K562 (cell line): Measurements from ENCODE around the gene C16orf96. TPM values are rescaled to one million over a fixed set of nuclear protein-coding genes. Genes with fewer than 3 reads are reported as not detected.

ENCODE experiments used
- ATAC-seq: fragments of 200-7000 bp; cut with Tn5 transposase; 3 replicates; pipeline ENCODE4 v1.9.1; 2020; ENCODE audit warnings: moderate library complexity
- BruUV-seq: library from RNA; stranded (reverse); fragments of 400-500 nt; replicated peaks from 2 replicates; lab custom pipeline; 2021; lab: Mats Ljungman, UMichigan
- CTCF ChIA-PET: fragments of 300-600 bp; formaldehyde crosslinking; extraction: SDS; loops from one replicate; lab custom pipeline; 2021; ENCODE audit warnings: low intra/inter-chr PET ratio; lab: Yijun Ruan, JAX
- POLR2A ChIA-PET: fragments of 300-600, 350-650 bp; sonication (Branson Sonifier 250); formaldehyde crosslinking; extraction: SDS; loops from one replicate; lab custom pipeline; 2021; ENCODE audit warnings: antibody characterized with exemption, inconsistent platforms; lab: Yijun Ruan, JAX
- DNase-seq, 4 experiments: peaks; one replicate each; pipeline versions ENCODE4 v3.0.0 to v3.0.0-alpha.2; 2011 to 2018; ENCODE audit warnings: low spot score in 3 of 4, mixed read lengths in 3 of 4; ENCODE audit errors: extremely low read depth in 1 of 4
- FAIRE-seq: peaks from 2 replicates; lab custom pipeline; 2011; peaks lifted over from hg19 to GRCh38; lab: Jason Lieb, UNC
- H2AFZ ChIP-seq: 2 replicates; pipeline ENCODE4 v1.6.0; 2011; ENCODE audit warnings: low read depth, low read length, control low read depth, inconsistent platforms
- H3K27ac ChIP-seq: fragments of 200-600 bp; 3 replicates; pipeline ENCODE4 v1.8.0; 2011; ENCODE audit warnings: low read depth, mild to moderate bottlenecking, control low read depth, inconsistent platforms, low read length, moderate library complexity, mixed read lengths; ENCODE audit errors: extremely low read depth
- H3K27me3 ChIP-seq, 2 experiments: fragments of 300-600 bp in 1 of 2; 2 replicates in 1 of 2; 3 replicates in 1 of 2; pipeline versions ENCODE4 v1.6.0 to v1.8.0; 2011; ENCODE audit warnings: inconsistent platforms in 2 of 2, low read length in 2 of 2, mild to moderate bottlenecking in 1 of 2, mixed read lengths in 1 of 2, moderate library complexity in 1 of 2; ENCODE audit not compliant: control insufficient read depth in 2 of 2, insufficient read depth in 2 of 2
- H3K36me3 ChIP-seq: fragments of 300-600 bp; 3 replicates; pipeline ENCODE4 v1.8.0; 2011; ENCODE audit warnings: mild to moderate bottlenecking, low read length, inconsistent platforms; ENCODE audit not compliant: control insufficient read depth, insufficient read depth
- H3K4me1 ChIP-seq, 2 experiments: fragments of 200-600 bp in 1 of 2; replicated peaks in 1 of 2; 2 replicates in 1 of 2; 3 replicates in 1 of 2; pipeline versions ENCODE4 v1.5.1 to v1.8.0; 2011; ENCODE audit warnings: inconsistent platforms in 2 of 2, low read length in 2 of 2, mild to moderate bottlenecking in 1 of 2, mixed read lengths in 1 of 2, moderate library complexity in 1 of 2; ENCODE audit not compliant: control insufficient read depth in 2 of 2, insufficient read depth in 2 of 2
- H3K4me2 ChIP-seq: 2 replicates; pipeline ENCODE4 v1.6.1; 2011; ENCODE audit warnings: low read length, control low read depth, inconsistent platforms, mixed read lengths; ENCODE audit not compliant: insufficient read depth
- H3K4me3 ChIP-seq: fragments of 200-600 bp; sonication (generic), shearing (Covaris generic); 2 replicates; pipeline ENCODE4 v1.5.1; 2016; ENCODE audit warnings: control low read depth, inconsistent platforms
- H3K79me2 ChIP-seq: fragments of 200-600 bp; 3 replicates; pipeline ENCODE4 v1.8.0; 2011; ENCODE audit warnings: low read length, inconsistent platforms; ENCODE audit not compliant: control insufficient read depth, insufficient read depth
- H3K9ac ChIP-seq, 2 experiments: 2 replicates each; pipeline versions ENCODE4 v1.6.0 to v1.6.1; 2011; ENCODE audit warnings: low read depth in 2 of 2, low read length in 2 of 2, control low read depth in 1 of 2, inconsistent platforms in 1 of 2, mild to moderate bottlenecking in 1 of 2, mixed read lengths in 1 of 2; ENCODE audit not compliant: insufficient read depth in 1 of 2
- H3K9me1 ChIP-seq: one replicate; pipeline ENCODE4 v1.6.0; 2011; ENCODE audit warnings: inconsistent platforms, mild to moderate bottlenecking, low read length, moderate library complexity; ENCODE audit not compliant: control insufficient read depth, insufficient read depth
- H3K9me3 ChIP-seq: replicated peaks from 2 replicates; pipeline ENCODE4 v1.5.1; 2011; ENCODE audit warnings: low read depth, low read length, inconsistent platforms; ENCODE audit not compliant: control insufficient read depth, insufficient read depth
- H4K20me1 ChIP-seq: replicated peaks from 2 replicates; pipeline ENCODE4 v1.6.1; 2011; ENCODE audit warnings: low read length, inconsistent platforms, mixed read lengths; ENCODE audit not compliant: control insufficient read depth, insufficient read depth
- COPS2 ChIP-seq: fragments of 450-650 bp; conservative IDR thresholded peaks from 2 replicates; pipeline ENCODE4 v1.6.1; 2016; ENCODE audit warnings: mild to moderate bottlenecking, moderate library complexity
- IRF2 ChIP-seq: sonication (generic); formaldehyde crosslinking; IDR thresholded peaks from 2 replicates; pipeline ENCODE4 v1.8.1; 2022; ENCODE audit warnings: mild to moderate bottlenecking, missing genetic modification reagents
- KDM5B ChIP-seq: fragments of 200-600 bp; sonication (generic); IDR thresholded peaks from 2 replicates; pipeline ENCODE4 v1.6.1; 2012; ENCODE audit warnings: low read depth, mild to moderate bottlenecking, moderate library complexity, low read length, control low read depth, inconsistent platforms; ENCODE audit not compliant: insufficient replicate concordance
- LARP7 ChIP-seq: fragments of 450-650 bp; IDR thresholded peaks from 2 replicates; pipeline ENCODE4 v1.6.1; 2016
- MEIS2 ChIP-seq: fragments of 450-650 bp; IDR thresholded peaks from 2 replicates; pipeline ENCODE4 v1.6.1; 2014; ENCODE audit warnings: mild to moderate bottlenecking; ENCODE audit not compliant: partially characterized antibody
- NR2C2 ChIP-seq, 2 experiments: fragments of 200-800 bp in 1 of 2; sonication (Bioruptor generic) in 1 of 2; sonication (generic) in 1 of 2; formaldehyde crosslinking in 1 of 2; IDR thresholded peaks; 2 replicates each; pipeline versions ENCODE4 v1.6.1 to v1.8.0; 2016 to 2022; ENCODE audit warnings: mild to moderate bottlenecking in 1 of 2, missing compliant biosample characterization in 1 of 2, missing genetic modification characterization in 1 of 2, missing genetic modification reagents in 1 of 2
- PHF21A ChIP-seq: fragments of 450-650 bp; IDR thresholded peaks from 2 replicates; pipeline ENCODE4 v1.6.1; 2017; ENCODE audit warnings: low read depth, borderline replicate concordance
- RBM39 ChIP-seq: fragments of 200-400 bp; formaldehyde crosslinking; optimal IDR thresholded peaks from 2 replicates; pipeline ENCODE3; 2018; ENCODE audit warnings: low read depth, low read length
- SIX5 ChIP-seq, 2 experiments: IDR thresholded peaks; 2 replicates each; pipeline ENCODE4 v1.6.1; 2011; ENCODE audit warnings: low read length in 2 of 2, borderline replicate concordance in 1 of 2, low read depth in 1 of 2, mild to moderate bottlenecking in 1 of 2, moderate library complexity in 1 of 2; ENCODE audit not compliant: insufficient read depth in 1 of 2
- SOX6 ChIP-seq: fragments of 450-650 bp; IDR thresholded peaks from 2 replicates; pipeline ENCODE4 v1.6.1; 2014; ENCODE audit warnings: mild to moderate bottlenecking
- TSC22D4 ChIP-seq: fragments of 450-650 bp; IDR thresholded peaks from 2 replicates; pipeline ENCODE4 v1.6.1; 2016; ENCODE audit warnings: missing genetic modification characterization, missing biosample characterization, control low read depth
- ZC3H4 ChIP-seq: sonication (generic); formaldehyde crosslinking; IDR thresholded peaks from 2 replicates; pipeline ENCODE4 v1.9.0; 2021; ENCODE audit warnings: missing genetic modification reagents, borderline replicate concordance
- ZKSCAN8 ChIP-seq: fragments of 200-800 bp; sonication (Bioruptor generic); IDR thresholded peaks from 2 replicates; pipeline ENCODE4 v1.6.1; 2016; ENCODE audit warnings: missing genetic modification characterization, missing compliant biosample characterization
- ZNF121 ChIP-seq: sonication (generic); formaldehyde crosslinking; conservative IDR thresholded peaks from 2 replicates; pipeline ENCODE4 v1.8.0; 2022; ENCODE audit warnings: missing genetic modification reagents
- ZNF347 ChIP-seq: fragments of 450-650 bp; formaldehyde crosslinking; IDR thresholded peaks from 2 replicates; pipeline ENCODE4 v1.4.0; 2020; ENCODE audit warnings: low read depth, mild to moderate bottlenecking, moderate library complexity
- ZNF354B ChIP-seq: fragments of 250-450 bp; sonication (Bioruptor Pico); IDR thresholded peaks from 2 replicates; pipeline ENCODE4 v1.4.0; 2020
- ZNF384 ChIP-seq: IDR thresholded peaks from 2 replicates; pipeline ENCODE4 v1.6.1; 2012; ENCODE audit warnings: low read depth, low read length, improper control_type of control experiment
- ZNF77 ChIP-seq: fragments of 250-450 bp; sonication (Bioruptor Pico); IDR thresholded peaks from 2 replicates; pipeline ENCODE4 v1.5.0; 2020
- WGBS: fragments of 100-300 bp; shearing (Covaris generic); methylation state at CpG from one replicate; pipeline ENCODE4 v1.1.6; 2016; ENCODE audit warnings: low coverage, mixed read lengths; ENCODE audit not compliant: insufficient coverage; ENCODE audit errors: missing lambda C conversion rate; 5-methylcytosine and 5-hydroxymethylcytosine counted together
- in situ Hi-C: fragments of 300-500 bp; cut with MboI; formaldehyde crosslinking; loops from 4 replicates; pipeline ENCODE4 v1.15.0; 2018; ENCODE audit warnings: inconsistent platforms, mixed read lengths
- intact Hi-C: fragments of 100-400 bp; cut with micrococcal nuclease; formaldehyde crosslinking; loops from 2 replicates; pipeline ENCODE4 v1.14.2; 2022
- polyA plus RNA-seq, 8 experiments: library from polyadenylated mRNA; depleted of rRNA in 4 of 8; stranded (reverse) in 5 of 8; unstranded in 3 of 8; fragments of >200 nt; fragmentation: Nextera tagmentation in 2 of 8; fragmentation: Illumina TruSeq in 1 of 8; extraction: Ambion mirVana in 2 of 8; extraction: Trizol in 1 of 8; gene quantifications; 2 replicates each; pipeline versions ENCODE4 v1.2.1 to v1.2.3, GENCODE V29; 2011 to 2014; ENCODE audit warnings: inconsistent platforms in 1 of 8, missing spikeins in 1 of 8
- total RNA-seq, 7 experiments: library from RNA; depleted of rRNA in 6 of 7; stranded (reverse); fragments of >200 nt in 6 of 7; fragmentation: Illumina TruSeq in 2 of 7; extraction: Trizol in 2 of 7; gene quantifications; 2 replicates each; pipeline versions ENCODE4 v1.2.1 to v1.2.3, GENCODE V29; 2011 to 2021; ENCODE audit warnings: low replicate concordance in 1 of 7
- TF ChIP-seq, protein P1 (sequence below): fragments of 450-650 bp; IDR thresholded peaks from 2 replicates; pipeline ENCODE4 v1.6.1; 2016; ENCODE audit warnings: mild to moderate bottlenecking
- TF ChIP-seq, protein P2 (sequence below): fragments of 450-650 bp; IDR thresholded peaks from 2 replicates; pipeline ENCODE4 v1.6.1; 2016; ENCODE audit warnings: low read depth, mild to moderate bottlenecking, moderate library complexity

C16orf96 gene
- total and polyA plus RNA-seq, 9 of the 15 experiments (the other 6 are each of a cell fraction or from before 2014, with no cell fraction given): not detected

DNA sequence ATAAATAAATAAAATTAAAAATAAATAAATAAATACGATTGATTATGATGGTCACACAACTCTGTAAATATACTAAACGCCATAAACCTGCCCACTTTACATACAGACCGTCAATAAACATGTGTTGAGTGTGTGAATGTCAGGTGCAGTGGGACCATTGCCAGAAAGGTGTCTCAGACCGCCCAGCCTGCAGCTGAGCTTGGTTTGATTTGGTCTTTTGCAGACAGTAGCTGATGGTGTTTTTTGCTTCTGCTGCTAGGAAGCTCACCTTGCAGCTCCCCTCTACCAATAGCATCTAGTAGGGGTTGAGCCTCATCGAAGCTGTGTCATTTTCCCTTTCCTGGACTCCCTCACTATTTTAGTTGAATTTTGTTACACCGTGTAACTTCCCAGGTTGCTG is 35.1 kb downstream of the C16orf96 start (continued):
- TF ChIP-seq IRF2 (CRISPR knock-in tag) (no peak), MEIS2 (no peak), PHF21A (no peak), TSC22D4 (no peak), LARP7 (no peak)
- TF ChIP-seq, all 486 proteins: peak for 0

DNA sequence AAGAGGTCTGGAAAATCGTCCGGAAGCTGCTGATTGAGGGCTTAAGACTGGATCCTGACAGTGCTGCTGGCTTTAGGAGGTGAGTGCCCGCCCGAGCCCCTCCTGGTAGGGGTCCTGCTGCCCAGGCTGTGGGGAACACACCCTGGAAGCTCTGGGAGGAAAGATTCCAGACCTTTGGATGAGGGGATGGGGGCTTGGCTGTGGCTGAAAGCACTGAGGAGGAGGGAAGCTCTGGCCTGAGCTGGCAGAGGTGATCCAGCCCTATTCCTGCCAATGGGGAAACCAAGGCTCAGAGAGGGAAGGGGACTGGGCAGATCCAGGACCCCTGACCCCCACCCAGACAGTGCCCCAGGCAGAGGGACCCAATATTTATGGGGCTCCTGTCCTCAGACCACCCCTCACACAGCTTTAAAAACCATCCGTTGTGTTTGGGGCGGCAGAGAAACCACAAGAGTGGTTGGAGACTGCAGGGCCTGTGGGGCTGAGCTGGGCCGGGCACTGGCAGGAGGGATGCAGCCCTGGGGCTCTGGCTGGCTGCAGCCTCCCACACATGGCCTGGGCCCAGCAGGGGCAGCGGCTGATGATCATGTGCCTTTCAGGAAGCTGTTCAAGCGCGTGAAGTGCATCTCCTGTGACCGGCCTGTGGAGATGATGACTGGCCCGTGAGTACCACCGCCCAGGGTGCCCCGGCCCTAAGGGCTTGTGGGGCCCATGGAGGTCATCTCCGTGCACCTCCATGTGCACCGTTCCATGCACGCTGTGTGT is 35.7 kb downstream of the C16orf96 start:
- Histone ChIP-seq H3K9me3 (peaks cover 7% of the 10 kb centered on the region), H2AFZ (no peak overlapping the region), H3K4me3 (no peak overlapping the region), H3K4me2 (no peak overlapping the region), H3K79me2 (no peaks in the 10 kb centered on the region), H4K20me1 (no peaks in the 10 kb centered on the region), H3K27ac (no peak overlapping the region), H3K36me3 (no peaks in the 10 kb centered on the region), H3K27me3 (peaks cover 60 to 82% of the 10 kb centered on the region in 2 experiments), H3K9me1 (no peaks in the 10 kb centered on the region), H3K9ac (no peak overlapping the region; a peak in 1 of 4 replicates), H3K4me1 (peaks cover 0 to 23% of the 10 kb centered on the region in 2 experiments; a peak in 2 of 5 replicates)
- ATAC-seq: no peak
- intact Hi-C loops: no loop called here
- in situ Hi-C loops: no loop called here
- DNase-seq: no peak
- no peak for FAIRE-seq
- POLR2A ChIA-PET: interaction anchor here (0.6 to 1.2 kb wide), 5 partner anchors 8 to 175 kb away, joined by 3 to 5 read pairs (median 3); partner anchors contain the start of gene CORO7
- 3% methylated on average over 17 of the region's 17 CpGs for WGBS
- CTCF ChIA-PET: no interaction called here
- no TSS peak for BruUV-seq
- TF ChIP-seq, protein P1, sequence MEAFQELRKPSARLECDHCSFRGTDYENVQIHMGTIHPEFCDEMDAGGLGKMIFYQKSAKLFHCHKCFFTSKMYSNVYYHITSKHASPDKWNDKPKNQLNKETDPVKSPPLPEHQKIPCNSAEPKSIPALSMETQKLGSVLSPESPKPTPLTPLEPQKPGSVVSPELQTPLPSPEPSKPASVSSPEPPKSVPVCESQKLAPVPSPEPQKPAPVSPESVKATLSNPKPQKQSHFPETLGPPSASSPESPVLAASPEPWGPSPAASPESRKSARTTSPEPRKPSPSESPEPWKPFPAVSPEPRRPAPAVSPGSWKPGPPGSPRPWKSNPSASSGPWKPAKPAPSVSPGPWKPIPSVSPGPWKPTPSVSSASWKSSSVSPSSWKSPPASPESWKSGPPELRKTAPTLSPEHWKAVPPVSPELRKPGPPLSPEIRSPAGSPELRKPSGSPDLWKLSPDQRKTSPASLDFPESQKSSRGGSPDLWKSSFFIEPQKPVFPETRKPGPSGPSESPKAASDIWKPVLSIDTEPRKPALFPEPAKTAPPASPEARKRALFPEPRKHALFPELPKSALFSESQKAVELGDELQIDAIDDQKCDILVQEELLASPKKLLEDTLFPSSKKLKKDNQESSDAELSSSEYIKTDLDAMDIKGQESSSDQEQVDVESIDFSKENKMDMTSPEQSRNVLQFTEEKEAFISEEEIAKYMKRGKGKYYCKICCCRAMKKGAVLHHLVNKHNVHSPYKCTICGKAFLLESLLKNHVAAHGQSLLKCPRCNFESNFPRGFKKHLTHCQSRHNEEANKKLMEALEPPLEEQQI: no peak
- TF ChIP-seq KDM5B (no peak), ZNF354B (no peak), ZKSCAN8 (no peak), SOX6 (no peak), ZNF121 (CRISPR knock-in tag) (no peak), ZNF384 (no peak), RBM39 (no peak), ZNF77 (CRISPR knock-in tag) (no peak), COPS2 (no peak), NR2C2 (CRISPR knock-in tag; IDR thresholded peaks at IDR 0.05) (no peak), NR2C2 (tag; IDR thresholded peaks at IDR 0.05) (no peak), SIX5 (IDR thresholded peaks at IDR 0.05; ENCODE audit: borderline replicate concordance in 1 of 2, insufficient read depth in 1 of 2, low read depth in 1 of 2, low read length in 2 of 2) (no peak), ZC3H4 (no peak), ZNF347 (CRISPR knock-in tag) (no peak)
- TF ChIP-seq, protein P2, sequence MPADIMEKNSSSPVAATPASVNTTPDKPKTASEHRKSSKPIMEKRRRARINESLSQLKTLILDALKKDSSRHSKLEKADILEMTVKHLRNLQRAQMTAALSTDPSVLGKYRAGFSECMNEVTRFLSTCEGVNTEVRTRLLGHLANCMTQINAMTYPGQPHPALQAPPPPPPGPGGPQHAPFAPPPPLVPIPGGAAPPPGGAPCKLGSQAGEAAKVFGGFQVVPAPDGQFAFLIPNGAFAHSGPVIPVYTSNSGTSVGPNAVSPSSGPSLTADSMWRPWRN: no peak
